ENCODE data around the gene RDH16.
"Not testable (repeated sequence)": the region's sequence is repeated elsewhere in the genome, so short reads cannot be mapped to it uniquely, and the experiment has no call there.

The RDH16 gene

DNA sequence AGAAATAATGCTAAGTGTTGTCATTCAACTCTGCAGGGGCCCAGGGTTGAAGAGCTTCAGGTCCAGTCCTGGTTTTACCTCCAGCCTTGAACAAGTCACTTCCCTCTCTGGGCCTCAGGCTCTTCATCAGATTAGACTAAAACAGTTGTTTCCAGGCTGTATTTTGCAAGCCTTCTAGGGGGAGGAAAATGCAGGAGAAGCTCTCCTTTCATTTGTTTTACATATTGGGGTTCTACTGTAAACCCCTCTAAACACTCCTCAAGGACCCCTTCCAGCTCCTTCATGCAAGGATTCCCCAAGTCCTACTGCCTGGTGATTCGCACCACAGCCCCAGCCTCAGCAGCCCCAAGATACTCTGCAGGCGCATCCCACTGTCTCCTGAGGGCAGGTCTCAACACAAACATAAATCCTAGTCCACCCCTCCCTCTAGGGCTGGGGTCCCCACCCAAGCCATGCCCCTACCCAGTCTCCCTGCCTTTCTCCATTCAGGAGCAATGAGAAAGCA lies 25.9 kb downstream of the RDH16 start:
- no peaks in the 10 kb centered on the region for H3K9me3 ChIP-seq (replicated peaks; ENCODE audit: low read length)
- H3K9ac ChIP-seq (ENCODE audit: low read depth, low read length): no peak overlapping the region
- no peak overlapping the region for H3K4me2 ChIP-seq (ENCODE audit: low read length)
- H3K36me3 ChIP-seq (ENCODE audit: insufficient read depth, low read length): no peaks in the 10 kb centered on the region
- no peak overlapping the region for H3K4me3 ChIP-seq (ENCODE audit: low read length)
- H3K4me1 ChIP-seq (ENCODE audit: control insufficient read depth, insufficient read depth, low read length): no peaks in the 10 kb centered on the region
- peaks cover 23% of the 10 kb centered on the region for H3K27me3 ChIP-seq (ENCODE audit: control insufficient read depth, insufficient read depth, low read length)

DNA sequence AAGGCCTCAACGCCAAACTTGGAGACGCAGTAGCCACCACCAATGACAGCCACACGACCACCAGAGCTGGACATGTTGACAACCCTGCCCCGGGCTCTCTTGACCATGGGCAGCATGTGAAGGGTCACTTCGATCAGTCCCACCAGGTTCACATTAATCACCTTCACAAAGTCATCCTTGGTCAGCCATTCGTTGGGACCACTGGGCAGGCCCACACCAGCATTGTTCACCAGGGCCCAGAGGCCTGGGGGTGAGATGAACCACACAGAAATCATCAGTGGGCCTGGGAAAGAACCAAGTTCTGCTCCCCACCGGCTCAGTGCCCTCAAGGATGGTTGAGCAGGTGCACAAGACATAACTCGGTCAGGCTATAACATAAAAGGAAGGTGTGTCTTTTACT lies 27.2 kb downstream of the RDH16 start:
- H3K36me3 ChIP-seq (ENCODE audit: insufficient read depth, low read length): no peaks in the 10 kb centered on the region
- H3K9me3 ChIP-seq (replicated peaks; ENCODE audit: low read length): no peaks in the 10 kb centered on the region
- peaks cover 31% of the 10 kb centered on the region for H3K27me3 ChIP-seq (ENCODE audit: control insufficient read depth, insufficient read depth, low read length)
- no peaks in the 10 kb centered on the region for H3K4me1 ChIP-seq (ENCODE audit: control insufficient read depth, insufficient read depth, low read length)
- no peak overlapping the region for H3K4me2 ChIP-seq (ENCODE audit: low read length)
- H3K4me3 ChIP-seq (ENCODE audit: low read length): no peak overlapping the region
- H3K9ac ChIP-seq (ENCODE audit: low read depth, low read length): no peak overlapping the region

DNA sequence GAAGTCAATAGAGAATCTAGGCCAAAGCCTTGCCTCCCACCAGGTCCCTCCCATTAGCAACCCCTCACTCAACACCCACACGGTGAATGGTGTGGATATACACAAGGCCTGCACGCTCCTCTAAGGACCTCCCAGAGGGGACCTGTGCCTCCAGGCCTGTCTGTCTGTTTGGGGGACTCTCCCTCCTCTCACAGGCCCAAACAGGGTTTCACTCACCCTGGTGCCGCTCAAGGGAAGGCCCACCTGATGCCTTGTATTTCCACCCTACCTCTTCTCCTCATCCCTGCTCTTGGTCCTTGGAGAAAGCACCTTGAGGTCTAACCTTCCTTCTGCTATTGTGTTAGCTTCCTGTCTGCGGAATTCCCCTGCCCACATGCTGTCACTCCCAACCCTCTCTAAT lies 27.6 kb downstream of the RDH16 start:
- no peaks in the 10 kb centered on the region for H3K36me3 ChIP-seq (ENCODE audit: insufficient read depth, low read length)
- no peak overlapping the region for H3K9ac ChIP-seq (ENCODE audit: low read depth, low read length)
- no peaks in the 10 kb centered on the region for H3K9me3 ChIP-seq (replicated peaks; ENCODE audit: low read length)
- H3K4me3 ChIP-seq (ENCODE audit: low read length): no peak overlapping the region
- peaks cover 33% of the 10 kb centered on the region for H3K27me3 ChIP-seq (ENCODE audit: control insufficient read depth, insufficient read depth, low read length)
- H3K4me2 ChIP-seq (ENCODE audit: low read length): no peak overlapping the region
- H3K4me1 ChIP-seq (ENCODE audit: control insufficient read depth, insufficient read depth, low read length): no peaks in the 10 kb centered on the region

DNA sequence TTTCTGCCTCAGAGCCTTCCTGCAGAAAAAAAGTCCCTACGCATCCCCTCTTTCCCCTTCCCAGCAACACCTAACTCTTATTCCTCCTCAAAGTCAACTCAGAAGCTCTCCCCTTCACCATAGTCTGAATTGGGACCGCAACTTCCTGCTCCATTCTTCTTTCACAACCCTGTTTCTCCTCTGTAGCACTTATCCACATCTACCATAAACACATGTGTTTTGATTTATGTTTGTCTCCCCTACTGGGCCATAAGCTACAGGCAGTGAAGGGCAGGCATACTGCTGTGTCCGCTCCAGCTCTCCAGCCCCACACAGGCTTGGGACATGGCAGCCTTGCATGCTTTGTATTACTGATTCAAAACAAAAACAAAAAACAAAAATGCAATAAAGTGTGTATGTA lies 29.1 kb downstream of the RDH16 start:
- no peaks in the 10 kb centered on the region for H3K9me3 ChIP-seq (replicated peaks; ENCODE audit: low read length)
- H3K4me1 ChIP-seq (ENCODE audit: control insufficient read depth, insufficient read depth, low read length): no peaks in the 10 kb centered on the region
- no peak overlapping the region for H3K9ac ChIP-seq (ENCODE audit: low read depth, low read length)
- H3K4me3 ChIP-seq (ENCODE audit: low read length): no peak overlapping the region
- no peaks in the 10 kb centered on the region for H3K36me3 ChIP-seq (ENCODE audit: insufficient read depth, low read length)
- no peak overlapping the region for H3K4me2 ChIP-seq (ENCODE audit: low read length)
- peaks cover 37% of the 10 kb centered on the region for H3K27me3 ChIP-seq (ENCODE audit: control insufficient read depth, insufficient read depth, low read length)

DNA sequence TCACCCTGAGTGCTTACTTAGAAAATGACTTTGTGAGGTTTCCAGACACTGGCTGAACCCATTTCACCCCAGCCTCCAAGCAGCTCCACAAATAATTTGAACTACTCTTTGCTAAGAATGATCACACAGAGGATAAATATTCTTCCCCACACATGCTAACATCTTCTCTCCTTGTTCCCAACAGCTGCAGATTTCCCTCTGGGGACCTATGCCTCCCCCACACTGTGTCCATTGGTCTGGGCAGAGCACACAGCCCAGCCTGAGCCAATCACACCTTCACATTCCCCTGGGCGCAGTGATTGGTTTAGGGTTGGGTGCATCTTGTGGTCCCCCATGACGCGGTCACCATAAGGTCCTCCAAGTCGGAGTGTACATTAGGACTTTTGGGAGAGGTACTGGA lies 30.1 kb downstream of the RDH16 start:
- Histone ChIP-seq H3K4me1 (ENCODE audit: control insufficient read depth, insufficient read depth, low read length) (no peaks in the 10 kb centered on the region), H3K4me2 (ENCODE audit: low read length) (no peak overlapping the region), H3K4me3 (ENCODE audit: low read length) (no peak overlapping the region), H3K9ac (ENCODE audit: low read depth, low read length) (no peak overlapping the region), H3K9me3 (replicated peaks; ENCODE audit: low read length) (no peaks in the 10 kb centered on the region), H3K27me3 (ENCODE audit: control insufficient read depth, insufficient read depth, low read length) (peaks cover 39% of the 10 kb centered on the region), H3K36me3 (ENCODE audit: insufficient read depth, low read length) (no peaks in the 10 kb centered on the region)

DNA sequence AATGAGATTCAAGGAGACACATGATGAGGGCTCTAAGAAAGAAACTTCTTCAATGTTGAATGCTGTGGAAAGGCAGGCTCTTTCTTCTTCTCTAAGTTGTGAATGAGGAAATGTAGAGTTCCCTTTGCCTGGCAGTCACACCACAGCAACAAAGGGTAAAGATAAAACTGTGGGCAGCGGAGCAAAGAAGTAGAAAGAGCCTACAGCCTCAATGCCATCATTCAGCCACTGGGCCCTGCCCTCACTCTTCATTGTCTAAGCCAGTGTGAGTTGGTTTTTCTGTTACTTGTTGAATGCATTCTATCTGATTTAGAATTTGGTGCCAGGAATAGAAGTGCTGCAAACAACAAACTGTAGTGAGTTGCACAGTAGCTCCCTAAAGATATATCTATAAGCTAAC lies 35.4 kb downstream of the RDH16 start:
- no peak overlapping the region for H3K4me3 ChIP-seq (ENCODE audit: low read length)
- H3K27me3 ChIP-seq (ENCODE audit: control insufficient read depth, insufficient read depth, low read length): peaks cover 30% of the 10 kb centered on the region
- H3K36me3 ChIP-seq (ENCODE audit: insufficient read depth, low read length): no peaks in the 10 kb centered on the region
- H3K9me3 ChIP-seq (replicated peaks; ENCODE audit: low read length): no peaks in the 10 kb centered on the region
- no peak overlapping the region for H3K9ac ChIP-seq (ENCODE audit: low read depth, low read length)
- H3K4me1 ChIP-seq (ENCODE audit: control insufficient read depth, insufficient read depth, low read length): no peaks in the 10 kb centered on the region
- H3K4me2 ChIP-seq (ENCODE audit: low read length): no peak overlapping the region

DNA sequence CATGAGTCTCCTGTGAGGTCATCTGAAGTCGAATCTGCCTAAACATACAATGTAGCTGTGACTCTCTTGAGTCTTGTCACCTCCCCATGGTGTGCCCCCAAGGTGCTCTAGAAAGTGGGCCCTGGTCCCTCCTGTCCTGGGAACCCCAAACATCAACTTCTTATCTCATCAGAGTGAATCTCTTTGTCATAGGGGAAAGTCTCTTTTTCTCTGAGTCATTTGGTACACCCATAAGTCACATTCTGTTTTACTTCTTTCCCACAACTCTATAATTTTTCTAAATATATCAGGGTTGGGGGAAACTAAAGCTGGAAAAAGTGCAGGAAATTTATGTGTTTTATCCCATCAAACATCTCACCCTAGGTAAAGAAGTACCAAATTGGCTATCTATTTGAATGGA lies 36.1 kb downstream of the RDH16 start:
- Histone ChIP-seq H3K27me3 (ENCODE audit: control insufficient read depth, insufficient read depth, low read length) (peaks cover 25% of the 10 kb centered on the region), H3K9me3 (replicated peaks; ENCODE audit: low read length) (no peaks in the 10 kb centered on the region), H3K4me3 (ENCODE audit: low read length) (no peak overlapping the region), H3K4me2 (ENCODE audit: low read length) (no peak overlapping the region), H3K9ac (ENCODE audit: low read depth, low read length) (no peak overlapping the region), H3K4me1 (ENCODE audit: control insufficient read depth, insufficient read depth, low read length) (no peaks in the 10 kb centered on the region), H3K36me3 (ENCODE audit: insufficient read depth, low read length) (no peaks in the 10 kb centered on the region)

DNA sequence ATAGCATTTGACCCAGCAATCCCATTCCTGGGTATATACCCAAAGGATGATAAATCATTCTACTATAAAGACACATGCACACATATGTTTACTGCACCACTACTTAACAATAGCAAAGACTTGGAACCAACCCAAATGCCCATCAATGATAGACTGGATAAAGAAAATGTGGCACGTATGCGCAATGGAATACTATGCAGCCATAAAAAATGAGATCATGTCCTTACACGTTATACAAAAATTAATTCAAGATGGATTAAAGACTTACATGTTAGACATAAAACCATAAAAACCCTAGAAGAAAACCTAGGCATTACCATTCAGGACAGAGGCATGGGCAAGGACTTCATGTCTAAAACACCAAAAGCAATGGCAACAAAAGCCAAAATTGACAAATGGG lies 39.3 kb downstream of the RDH16 start:
- not testable (repeated sequence) for H3K36me3 ChIP-seq (ENCODE audit: insufficient read depth, low read length); H3K9ac ChIP-seq (ENCODE audit: low read depth, low read length); H3K4me2 ChIP-seq (ENCODE audit: low read length); H3K9me3 ChIP-seq (replicated peaks; ENCODE audit: low read length); H3K4me3 ChIP-seq (ENCODE audit: low read length); H3K4me1 ChIP-seq (ENCODE audit: control insufficient read depth, insufficient read depth, low read length)
- H3K27me3 ChIP-seq (ENCODE audit: control insufficient read depth, insufficient read depth, low read length): peaks cover 14% of the 10 kb centered on the region

DNA sequence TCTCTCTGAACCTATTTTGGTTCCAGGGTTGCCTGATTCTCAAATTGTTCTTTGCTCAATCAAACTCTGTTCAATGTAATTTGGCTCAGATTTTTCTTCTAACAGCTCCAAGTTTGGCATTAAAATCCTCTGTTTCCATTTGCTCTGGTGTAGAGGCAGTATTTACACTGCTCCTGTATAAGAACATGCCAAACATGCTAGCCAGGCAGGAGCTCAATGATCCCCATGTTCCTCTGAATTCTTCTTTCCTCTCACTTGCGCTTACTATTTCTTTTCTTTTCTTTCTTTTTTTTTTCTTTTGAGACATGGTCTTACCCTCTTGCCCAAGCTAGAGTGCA lies 40.4 kb downstream of the RDH16 start:
- Histone ChIP-seq H3K4me1 (ENCODE audit: control insufficient read depth, insufficient read depth, low read length) (no peaks in the 10 kb centered on the region), H3K9ac (ENCODE audit: low read depth, low read length) (no peak overlapping the region), H3K9me3 (replicated peaks; ENCODE audit: low read length) (no peaks in the 10 kb centered on the region), H3K36me3 (ENCODE audit: insufficient read depth, low read length) (no peaks in the 10 kb centered on the region), H3K27me3 (ENCODE audit: control insufficient read depth, insufficient read depth, low read length) (peaks cover 17% of the 10 kb centered on the region), H3K4me2 (ENCODE audit: low read length) (no peak overlapping the region), H3K4me3 (ENCODE audit: low read length) (no peak overlapping the region)

DNA sequence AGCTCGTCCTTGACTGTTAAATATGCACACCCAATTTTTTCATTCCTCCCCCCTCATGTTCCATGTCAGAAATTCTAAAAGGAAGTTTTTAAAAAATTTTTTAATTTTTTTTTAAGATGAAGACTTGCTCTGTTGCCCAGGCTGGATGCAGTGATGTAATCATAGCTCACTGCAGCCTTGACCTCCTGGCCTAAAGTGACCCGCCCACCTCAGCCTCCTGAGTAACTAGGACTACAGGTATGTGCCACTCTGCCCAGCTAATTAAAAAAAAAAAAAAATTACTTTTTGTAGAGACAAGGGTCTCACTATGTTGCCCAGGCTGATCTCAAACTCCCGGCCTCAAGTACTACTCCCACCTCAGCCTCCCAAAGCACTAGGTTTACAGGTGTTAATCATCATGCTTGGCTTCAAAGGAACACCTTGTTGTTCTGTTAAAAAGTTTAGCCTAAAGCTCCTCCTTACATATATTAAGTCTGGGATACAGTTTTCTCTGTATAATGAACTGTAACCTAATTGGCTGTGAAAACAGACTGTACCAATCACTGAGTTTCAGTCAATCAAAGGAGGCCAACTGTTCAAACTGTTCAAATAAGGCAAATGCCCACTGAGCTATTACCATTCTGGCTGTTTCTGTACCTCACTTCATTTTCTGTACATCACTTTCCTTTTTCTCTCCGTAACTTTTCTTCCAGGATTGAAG lies 41.0 kb downstream of the RDH16 start:
- Histone ChIP-seq H3K36me3 (ENCODE audit: insufficient read depth, low read length) (no peaks in the 10 kb centered on the region), H3K9me3 (replicated peaks; ENCODE audit: low read length) (no peaks in the 10 kb centered on the region), H3K9ac (ENCODE audit: low read depth, low read length) (no peak overlapping the region), H3K4me1 (ENCODE audit: control insufficient read depth, insufficient read depth, low read length) (no peaks in the 10 kb centered on the region), H3K4me2 (ENCODE audit: low read length) (no peak overlapping the region), H3K27me3 (ENCODE audit: control insufficient read depth, insufficient read depth, low read length) (peaks cover 21% of the 10 kb centered on the region), H3K4me3 (ENCODE audit: low read length) (no peak overlapping the region)

DNA sequence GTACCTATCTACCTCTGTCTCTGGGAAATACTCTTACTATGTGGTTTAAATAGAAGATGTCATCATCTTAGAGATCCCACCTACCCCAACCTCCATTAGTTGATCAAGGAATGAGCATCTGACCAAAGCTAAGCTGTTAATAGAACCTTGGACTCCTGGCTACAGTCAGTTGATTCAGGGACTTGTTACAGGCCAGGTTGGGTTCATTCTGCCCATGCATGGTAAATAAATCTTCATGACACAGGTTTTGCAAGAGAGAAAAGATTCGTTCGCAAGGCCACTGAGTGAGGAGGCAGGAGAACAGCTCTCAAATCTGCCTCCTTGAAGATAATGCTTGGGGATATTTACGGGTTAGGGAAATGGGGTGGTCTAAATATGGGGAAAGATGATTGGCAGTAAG lies 42.7 kb downstream of the RDH16 start:
- no peak overlapping the region for H3K4me2 ChIP-seq (ENCODE audit: low read length)
- no peaks in the 10 kb centered on the region for H3K36me3 ChIP-seq (ENCODE audit: insufficient read depth, low read length)
- H3K4me1 ChIP-seq (ENCODE audit: control insufficient read depth, insufficient read depth, low read length): no peaks in the 10 kb centered on the region
- no peak overlapping the region for H3K9ac ChIP-seq (ENCODE audit: low read depth, low read length)
- H3K4me3 ChIP-seq (ENCODE audit: low read length): no peak overlapping the region
- H3K9me3 ChIP-seq (replicated peaks; ENCODE audit: low read length): no peaks in the 10 kb centered on the region
- H3K27me3 ChIP-seq (ENCODE audit: control insufficient read depth, insufficient read depth, low read length): peaks cover 21% of the 10 kb centered on the region

DNA sequence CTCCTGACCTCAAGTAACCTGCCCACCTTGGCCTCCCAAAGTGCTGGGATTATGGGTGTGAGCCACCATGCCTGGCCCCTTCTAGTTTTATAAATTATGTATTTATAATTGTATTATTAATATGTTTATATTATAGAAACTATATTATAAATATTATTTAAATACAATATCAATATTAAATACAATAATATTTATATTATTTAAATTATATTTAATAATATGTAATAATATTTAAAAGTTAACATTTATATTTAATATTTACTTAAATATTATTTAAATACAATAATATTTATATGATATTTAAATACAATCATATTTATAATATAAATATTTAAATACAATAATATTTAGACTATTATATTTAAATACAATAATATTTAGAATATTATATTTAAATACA lies 43.2 kb downstream of the RDH16 start:
- Histone ChIP-seq H3K4me2 (ENCODE audit: low read length) (no peak overlapping the region), H3K9ac (ENCODE audit: low read depth, low read length) (no peak overlapping the region), H3K9me3 (replicated peaks; ENCODE audit: low read length) (no peaks in the 10 kb centered on the region), H3K36me3 (ENCODE audit: insufficient read depth, low read length) (no peaks in the 10 kb centered on the region), H3K4me3 (ENCODE audit: low read length) (no peak overlapping the region), H3K27me3 (ENCODE audit: control insufficient read depth, insufficient read depth, low read length) (peaks cover 21% of the 10 kb centered on the region), H3K4me1 (ENCODE audit: control insufficient read depth, insufficient read depth, low read length) (no peaks in the 10 kb centered on the region)
